ENCODE measurements around the gene IER5.
"Not testable (repeated sequence)": the region's sequence is repeated elsewhere in the genome, so short reads cannot be mapped to it uniquely, and the experiment has no call there.

IER5 gene

DNA sequence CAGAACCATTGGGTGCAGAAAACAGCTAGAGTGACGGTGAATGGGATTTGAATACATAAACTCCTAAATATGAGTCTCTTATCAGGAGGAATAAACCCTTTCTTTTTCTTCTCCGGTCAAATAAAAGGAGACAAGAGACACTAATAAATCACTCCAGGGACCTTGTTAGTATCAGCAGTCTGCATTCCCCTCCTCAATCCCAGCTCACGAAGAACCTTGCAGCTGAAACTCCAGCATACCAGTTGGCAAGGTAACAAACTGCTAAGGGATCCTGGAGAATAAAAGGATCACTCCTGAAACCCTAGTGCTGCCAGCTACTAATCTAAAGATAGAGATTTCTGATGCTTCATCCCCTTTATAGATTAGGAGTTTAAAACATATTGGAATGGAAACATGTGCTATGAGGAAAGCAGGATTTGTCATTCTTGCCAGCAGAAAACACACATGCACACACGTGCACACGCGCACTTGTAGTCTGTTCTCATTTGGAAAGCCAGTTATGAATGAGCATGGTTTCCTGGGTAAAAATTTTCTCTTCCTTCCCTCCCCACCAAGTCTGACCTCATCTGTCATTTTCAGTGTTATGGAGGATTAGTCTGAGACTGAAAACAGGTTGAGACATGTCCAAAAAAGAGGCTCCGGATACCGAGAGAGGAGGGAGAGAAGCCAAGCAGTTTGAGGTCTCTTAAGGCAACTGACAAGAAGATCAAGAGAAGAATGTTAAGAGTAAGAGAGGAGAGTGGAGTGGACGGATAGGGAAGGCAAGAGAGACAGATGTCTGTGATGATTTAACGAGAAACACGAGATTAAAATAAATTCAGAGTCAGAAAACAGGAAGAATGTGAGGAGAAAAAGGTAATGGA lies 10.9 kb downstream of the IER5 start:
- peak; percentile 47 for DNase-seq

DNA sequence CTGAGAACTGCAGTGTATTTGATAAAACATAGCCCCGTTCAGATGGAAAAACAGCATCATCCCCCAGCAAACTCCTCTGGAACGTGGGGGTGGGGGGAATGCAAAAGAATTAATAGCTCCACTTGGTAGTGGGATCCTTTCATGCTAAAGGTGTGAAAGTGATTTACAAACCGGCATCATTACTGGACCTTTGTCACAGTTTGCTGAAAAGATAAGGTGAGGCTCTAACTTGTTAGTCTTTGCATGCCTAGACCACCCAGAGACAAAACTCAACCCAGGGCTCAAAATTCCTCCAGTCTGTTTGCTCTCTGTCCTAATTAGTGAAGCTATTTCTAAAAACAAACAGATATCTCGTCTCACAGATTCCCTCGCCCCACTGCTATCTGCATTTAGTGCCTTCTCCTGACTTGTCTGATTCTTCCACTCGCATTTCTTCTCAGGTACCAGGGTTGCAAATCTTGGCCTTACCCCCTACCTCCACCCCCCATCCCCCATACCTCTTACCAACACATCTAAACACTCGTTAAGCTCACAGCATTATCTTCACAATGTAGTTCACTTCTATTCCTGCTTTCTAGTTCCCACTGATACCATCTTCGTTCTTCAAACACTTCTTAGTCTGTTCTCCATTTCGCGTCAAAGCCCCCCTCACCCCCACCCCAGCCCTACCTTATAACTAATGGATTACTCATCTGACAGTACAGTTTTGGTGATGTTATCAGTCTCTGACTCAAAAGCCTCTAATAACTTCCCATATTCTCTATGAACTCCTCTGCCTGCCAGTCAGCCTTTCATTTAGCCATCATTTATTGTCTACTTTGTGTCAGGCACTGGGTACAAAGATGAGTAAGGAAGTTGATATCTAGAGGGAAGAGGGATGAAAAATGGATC lies 11.8 kb downstream of the IER5 start:
- DNase-seq: no peak

DNA sequence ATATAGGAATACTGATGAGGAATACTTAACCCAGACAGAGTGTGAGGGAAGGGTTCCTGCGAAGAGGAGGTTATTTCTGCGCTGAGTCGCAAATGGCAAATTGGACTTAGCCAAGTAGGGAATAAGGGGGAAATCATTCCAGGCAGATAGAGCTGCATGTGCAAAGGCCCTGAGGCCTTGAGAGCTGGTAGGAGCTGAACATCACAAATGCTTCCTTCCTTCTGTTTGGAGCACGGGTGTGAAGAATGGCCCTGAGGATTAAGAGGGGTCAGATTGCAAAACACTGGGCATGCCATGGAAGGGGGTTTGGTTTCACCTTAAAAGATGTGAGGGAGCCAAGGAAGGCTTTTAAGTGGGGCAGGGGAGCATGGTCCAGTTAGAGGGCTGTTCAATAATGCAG lies 12.4 kb downstream of the IER5 start:
- no peak for DNase-seq

DNA sequence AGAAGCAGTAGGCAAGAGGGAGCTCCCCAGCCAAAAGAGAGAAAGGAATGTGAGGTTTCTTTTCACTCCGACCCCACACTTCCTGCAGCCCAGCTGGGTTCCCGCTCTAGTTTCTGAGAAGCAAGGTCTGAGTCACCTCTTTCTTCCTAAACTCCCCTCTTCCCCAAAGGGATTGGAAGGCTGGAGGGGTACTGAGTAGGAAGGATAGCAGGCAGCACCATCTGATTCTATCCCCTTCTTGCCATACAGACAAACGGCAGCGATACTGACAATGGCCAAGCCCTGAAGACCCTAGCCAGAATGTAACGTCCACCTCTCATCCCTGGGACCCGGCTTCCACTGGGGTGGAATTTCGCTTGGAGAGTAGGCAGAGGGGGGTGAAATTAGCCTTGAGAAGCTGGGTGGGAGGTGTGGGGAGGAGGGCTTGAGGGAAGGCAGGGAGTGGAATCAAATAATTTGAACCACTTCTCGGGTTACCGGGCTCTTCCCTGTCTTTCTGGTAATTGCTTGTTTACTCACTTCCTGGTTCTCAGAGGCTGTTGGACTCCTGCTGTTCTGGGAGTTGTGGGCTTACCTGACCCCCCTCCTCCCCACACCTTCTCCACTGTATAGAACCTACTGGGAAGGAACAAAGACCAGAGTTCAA lies 13.2 kb downstream of the IER5 start:
- no peak for DNase-seq

DNA sequence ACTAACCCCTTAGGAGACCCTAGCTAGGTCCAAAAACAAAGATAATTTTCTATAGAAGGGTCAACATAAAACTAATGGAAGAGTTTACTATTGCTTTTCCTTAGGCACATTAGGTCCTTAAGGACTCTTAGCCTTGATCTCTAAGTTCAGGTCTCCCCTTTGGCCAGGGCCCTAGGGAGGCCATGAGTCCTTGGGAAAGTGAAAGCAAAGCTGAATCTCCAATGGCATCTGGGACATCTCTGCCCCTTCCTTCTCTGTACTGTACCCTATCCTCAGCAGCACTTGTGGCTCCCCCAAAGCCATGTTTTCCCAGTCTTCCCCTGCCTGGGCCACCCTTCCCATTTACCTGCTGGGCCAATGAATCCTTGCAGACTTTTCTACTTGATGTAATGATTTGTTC lies 14.3 kb downstream of the IER5 start:
- DNase-seq: no peak

DNA sequence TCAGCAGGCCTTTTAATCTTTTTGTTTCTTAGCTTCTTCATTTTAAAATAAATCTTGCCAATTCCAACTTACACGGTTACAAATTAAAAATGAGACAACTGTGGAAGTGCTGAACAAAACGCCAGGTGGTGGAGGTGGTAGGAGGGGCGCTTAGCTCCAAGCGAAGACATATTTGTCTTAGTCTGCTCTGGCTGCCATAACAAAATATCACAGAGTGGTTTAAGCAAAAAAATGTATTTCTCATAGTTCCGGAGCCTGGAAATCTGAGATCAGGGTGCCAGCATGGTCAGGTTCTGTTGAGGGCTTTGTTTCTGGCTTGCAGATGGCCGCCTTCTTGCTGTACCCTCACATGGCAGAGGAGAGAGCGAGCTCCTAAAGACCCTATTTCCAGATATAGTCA lies 14.9 kb downstream of the IER5 start:
- DNase-seq: no peak

DNA sequence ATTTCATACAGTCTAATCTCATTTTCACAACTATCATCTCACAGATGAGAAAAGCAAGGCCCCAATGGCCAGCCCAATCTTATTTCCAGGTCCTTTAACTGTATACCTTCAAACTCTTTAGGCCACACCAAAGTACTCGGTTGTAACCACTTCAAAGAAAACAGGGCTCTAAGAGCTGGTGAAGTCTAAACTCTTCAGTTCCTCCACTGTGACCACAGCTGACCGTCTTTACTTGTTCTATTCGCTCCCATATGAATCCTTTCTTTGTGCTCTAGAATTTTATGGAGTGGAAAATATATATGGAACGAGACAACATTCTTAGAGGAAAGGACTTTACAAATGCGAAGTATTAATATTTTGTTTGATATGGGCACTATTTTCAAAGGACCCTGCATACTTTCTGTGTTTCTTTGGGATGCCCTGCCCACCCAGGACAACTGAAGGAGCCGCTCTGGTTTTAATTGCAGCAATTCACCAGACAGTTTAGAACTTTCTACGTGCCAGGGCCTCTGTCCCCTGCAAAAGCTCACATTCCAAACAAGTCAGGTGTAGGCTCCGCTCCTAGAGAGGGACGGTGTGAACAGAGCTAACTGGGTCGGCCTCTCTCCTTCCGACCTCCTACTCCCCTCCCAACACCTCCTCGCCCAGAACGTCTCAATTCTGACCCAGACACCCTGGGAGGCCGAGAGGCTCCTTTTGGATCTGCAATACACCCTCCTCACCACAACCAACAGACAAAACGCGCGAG lies 15.7 kb downstream of the IER5 start:
- DNase-seq: no peak

DNA sequence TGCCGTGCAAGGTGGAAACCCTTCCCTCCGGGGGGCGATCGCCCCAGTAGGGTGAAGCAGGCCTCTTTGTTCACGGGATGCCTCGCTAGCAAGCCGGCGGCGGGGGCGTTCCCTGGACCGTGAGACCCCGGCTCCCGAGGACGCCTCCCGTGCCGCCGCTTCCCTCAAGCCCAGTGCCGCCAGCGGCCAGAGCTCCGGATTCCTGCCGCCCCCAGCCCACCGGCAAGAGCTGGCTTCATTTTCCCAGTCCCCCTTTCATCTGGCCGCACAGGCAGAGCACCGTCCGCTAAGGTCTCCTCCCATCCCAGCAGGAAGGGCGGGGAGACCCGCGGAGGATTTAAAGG lies 16.3 kb downstream of the IER5 start:
- no peak for DNase-seq

DNA sequence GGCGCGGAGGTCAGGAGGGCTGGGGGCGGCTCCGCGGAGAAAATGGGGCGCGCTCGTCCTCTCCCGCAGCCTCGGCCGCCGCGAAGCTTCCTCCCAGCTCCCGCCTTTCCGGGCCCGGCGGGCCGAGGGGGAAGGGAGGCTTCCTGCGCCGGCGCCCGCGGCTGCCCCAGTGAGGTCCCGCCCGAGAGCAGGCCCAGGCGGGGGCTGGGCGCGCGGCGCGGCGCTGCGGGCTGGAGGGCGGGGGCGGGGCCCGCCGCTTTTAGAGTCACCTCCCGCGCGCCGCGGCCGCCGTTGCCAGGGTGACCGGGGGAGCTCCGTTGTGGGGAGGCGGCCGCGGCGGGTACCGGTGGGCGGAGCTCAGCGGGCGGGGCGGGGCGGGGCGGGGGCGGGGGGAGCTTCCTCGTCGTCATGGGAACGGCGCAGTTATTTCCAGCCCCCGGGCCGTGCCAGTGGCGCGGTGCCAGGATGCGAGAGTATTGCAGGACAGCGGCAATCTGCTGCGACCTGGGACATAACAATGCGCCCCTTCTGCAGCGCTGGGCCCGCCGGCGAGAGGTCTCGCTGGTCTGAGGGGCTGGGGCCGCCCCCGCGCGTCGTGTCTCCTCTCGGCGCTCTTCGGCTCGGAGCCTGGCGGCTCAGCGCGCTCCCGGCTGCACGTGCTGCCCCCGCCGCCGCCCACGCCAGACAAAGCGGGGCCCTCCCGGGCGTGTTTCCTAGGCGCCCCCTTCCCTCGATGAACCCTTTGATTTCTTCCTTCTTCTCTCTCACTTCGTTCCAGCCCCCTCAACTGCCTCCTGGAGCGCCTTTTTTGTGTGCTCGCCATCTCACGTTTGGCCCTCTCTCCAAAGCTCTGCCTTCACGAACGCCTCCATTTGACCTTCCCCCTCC lies 16.9 kb downstream of the IER5 start:
- DNase-seq: no peak

DNA sequence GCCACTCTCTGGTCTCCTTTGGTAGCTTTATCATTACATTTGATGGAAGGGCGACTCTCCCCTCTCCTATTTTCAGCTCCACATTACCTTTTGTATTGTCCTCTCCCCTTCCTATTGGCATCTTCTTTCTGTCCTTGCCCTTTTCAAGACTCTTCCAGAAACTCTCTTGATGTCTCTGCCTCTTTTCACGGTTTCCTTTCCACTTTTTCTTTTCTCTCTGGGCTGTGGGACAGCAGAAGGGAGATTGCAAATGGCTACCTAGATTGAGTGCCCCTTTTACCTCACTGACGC lies 17.5 kb downstream of the IER5 start:
- DNase-seq: no peak

DNA sequence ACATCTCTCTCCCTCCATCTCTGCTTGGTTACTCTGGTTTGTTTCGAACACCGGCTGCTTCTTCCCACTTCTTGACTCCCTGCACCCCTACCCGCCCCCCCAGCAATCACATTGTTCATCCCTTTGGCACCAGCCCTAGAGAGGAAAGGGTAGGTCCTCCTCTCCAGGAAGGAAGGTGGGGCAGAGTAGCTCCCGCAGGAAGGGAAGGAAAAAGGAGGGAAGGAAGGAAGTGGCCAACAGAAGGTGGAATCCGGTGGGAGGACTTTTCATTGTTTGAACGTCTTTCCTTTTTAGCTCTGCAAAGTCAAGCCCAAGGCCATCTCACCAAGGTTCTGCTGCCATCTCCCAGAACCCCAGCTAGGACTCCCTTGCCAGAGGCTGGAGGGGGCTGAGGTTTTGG lies 18.0 kb downstream of the IER5 start:
- DNase-seq: no peak

DNA sequence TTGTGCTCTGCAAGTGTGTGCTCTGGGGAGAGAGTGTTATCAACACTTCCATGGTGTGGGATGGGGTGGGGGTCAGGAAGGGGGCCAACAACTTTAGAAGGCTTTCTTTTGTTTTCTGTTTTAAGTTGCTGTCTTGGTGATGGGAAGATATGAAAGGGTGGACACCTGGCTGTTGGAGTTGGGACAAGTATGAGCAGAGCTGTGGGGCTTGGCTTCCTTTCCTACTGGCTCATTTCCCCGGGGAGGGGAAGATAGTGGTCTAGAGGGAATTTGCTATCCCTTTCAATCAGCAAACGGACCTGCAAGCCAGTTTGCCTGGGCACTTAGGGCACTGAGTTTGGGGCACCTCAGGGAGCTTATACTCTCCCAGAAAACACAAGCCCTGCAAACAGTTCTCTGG lies 19.2 kb downstream of the IER5 start:
- no peak for DNase-seq

DNA sequence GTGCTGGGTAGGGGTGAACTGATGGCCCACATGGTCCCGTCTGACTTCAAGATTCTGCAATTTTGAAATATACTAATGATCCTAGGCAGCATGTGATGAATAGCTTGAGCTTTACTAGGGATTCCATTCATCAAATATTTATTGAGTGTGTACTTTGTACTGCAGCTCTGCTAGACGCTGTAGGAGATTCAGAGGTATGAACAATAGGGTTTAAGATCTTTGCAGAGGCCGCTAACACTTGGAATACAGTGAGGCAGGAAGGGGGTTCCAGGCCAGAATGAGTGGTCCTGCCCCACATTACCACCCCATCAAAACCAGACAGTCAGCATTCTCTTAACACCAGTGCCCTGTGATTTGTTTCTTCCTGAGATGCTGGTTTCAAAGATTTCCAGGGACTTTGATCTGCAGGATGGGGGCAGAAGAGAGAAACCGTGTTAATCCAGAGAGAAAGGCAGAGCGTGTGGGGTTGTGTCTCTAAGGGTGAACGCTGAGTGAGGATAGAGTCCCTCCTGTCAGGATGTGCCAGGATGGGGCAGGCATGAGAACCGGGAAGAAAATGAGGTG lies 19.9 kb downstream of the IER5 start:
- no peak for DNase-seq

DNA sequence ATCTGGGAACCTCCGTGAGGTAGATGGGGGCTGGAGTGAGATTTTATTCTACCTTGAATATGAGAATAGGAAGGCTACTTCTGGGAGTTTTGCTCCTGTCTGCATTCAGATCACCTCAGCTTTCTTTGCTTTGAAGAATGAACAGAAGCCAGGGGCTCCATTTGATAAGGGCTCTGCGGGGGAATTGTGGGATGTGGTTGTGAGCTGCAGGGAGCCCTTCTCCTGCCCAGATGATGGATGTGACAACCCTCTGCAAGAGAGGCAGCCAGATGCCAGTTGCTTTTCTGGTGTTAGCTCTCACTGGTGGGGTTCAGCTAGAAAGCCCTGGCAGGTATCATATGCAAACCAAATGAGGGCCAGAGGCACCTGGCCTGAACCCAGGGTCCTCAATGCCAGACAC lies 21.5 kb downstream of the IER5 start:
- DNase-seq: no peak

DNA sequence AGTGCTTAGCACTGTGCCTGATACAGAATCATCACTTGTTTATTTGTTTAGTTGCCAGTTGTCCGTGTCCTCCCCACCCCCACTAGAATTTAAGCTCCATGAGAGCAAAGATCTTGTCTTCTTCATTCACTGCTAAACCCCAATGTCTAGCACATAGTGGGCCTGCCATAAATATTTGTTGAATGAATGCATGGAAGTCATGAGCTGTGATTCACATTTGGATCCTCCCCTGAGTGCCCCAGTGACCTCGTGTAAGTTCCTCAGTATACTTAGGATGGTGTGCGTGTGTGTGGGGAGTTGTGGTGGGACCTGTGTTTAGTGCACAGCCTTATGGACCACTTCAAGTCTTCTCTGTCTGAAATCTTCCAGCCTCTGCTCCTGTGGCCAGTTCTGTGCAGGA lies 23.1 kb downstream of the IER5 start:
- no peak for DNase-seq

DNA sequence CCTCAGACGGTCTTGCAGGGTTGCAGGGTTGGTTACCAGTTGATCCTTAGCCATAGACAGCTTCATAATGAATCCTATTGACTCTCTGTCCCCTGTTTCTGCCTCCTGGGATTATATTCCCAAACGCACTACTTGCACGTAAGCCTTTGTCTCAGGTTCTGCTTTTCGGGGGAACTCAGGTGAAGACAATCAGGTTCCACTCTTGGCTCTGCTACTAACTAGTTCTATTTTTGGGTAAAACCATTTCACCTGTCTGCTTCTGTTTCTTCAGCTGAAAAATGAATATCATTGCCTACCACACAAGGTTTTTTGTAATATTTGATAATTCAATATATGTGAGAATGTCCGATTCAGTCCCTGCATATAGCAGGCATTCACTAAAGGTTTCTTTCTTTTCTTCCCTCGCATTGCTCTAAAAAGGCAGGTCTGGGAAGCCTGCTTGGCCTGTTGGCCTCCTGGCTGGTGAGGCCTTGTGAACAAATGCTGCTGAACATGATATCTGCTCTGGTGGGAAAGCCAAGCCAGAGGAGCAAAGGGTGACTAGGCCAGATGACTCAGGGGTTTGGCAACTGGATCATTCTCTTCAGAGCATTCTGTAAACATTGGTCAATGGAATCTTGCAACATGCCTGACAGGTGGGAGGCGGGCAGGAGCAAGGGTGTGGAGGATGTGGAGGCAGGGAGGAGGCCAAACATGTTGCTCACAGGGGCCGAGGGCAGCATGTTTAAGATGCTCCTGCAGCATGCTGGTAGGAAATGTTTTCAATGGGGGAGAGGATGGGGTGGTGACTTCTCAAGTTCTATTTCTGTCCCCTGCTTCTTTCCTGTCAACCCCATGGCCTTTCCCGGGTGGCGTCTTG lies 23.8 kb downstream of the IER5 start:
- DNase-seq: no peak

DNA sequence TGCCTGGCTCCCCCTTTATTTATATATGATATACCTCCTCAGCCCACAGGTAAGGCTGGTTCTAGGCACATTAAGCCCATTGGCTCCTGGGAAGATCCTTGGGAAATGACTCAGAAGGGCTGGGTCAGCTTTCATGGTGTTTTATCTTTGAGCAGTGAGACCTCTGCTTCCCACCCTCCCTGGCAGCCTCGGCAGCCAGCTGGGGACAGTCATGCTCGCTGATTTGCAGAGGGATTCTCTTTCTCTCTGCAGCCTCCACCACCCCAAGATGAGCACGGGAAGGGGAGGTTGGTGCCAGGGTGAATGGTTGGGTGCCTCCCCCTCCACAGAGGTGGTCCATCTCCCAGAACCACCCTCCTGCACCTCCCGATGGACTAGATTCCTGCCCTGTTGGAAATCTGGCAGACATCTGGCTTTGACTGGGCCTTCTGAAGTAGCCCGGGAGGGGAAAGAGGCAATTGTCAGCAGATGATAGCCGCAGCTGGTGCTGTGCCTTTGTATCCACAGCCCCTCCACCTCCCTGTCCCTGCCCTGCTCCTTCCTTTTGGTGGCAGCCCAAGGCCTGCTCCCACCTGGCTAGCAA lies 24.6 kb downstream of the IER5 start:
- no peak for DNase-seq

DNA sequence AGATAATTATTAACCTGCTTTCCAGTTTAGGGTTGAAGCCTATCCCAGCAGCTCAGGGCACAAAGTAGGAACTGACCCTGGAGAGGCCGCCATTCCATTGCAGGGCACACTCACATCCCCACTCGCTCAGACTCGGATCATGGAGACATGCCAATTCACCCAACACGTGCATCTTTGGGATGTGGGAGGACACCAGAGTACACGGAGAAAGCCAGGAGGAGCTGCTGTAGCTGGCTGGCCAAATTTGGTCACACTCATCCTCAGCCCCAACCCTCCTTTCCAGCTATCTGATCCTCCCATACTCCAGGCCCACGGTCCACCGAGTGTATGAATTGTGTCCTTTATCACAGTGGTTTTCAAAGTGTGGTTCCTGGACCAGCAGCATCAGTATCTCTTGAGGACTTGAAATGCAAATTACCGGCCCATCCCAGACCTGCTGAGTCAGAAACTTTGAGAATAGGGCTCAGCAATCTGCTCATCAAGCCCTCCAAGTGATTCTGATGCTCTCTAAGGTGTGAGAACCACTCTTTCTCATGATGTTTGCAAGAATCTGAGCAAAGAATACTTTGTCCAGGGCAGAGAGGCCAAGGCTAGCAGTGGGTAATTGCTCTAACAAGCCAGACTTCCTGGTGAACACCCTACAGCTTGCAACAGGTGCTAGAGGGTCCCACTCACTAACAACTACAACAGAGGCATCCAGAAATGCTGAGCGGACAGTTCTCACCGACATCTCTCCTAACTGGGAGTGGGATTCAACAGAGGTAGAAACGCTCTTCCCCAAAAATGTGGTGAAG lies 26.3 kb downstream of the IER5 start:
- no peak for DNase-seq

DNA sequence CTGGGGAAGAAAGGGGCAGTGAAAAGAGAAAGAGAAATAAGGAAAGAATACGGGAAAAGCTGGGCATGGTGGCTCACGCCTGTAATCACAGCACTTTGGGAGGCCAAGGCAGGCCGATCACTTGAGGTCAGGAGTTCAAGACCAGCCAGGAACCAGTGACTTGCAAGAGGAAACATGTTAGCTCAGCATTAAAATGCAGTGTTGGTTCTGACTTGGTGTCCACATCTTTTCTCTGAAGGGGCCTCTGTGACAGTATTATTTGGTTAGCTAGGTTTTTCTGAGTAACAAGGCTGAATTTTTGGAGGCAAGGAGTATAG lies 26.8 kb downstream of the IER5 start:
- DNase-seq: no peak

DNA sequence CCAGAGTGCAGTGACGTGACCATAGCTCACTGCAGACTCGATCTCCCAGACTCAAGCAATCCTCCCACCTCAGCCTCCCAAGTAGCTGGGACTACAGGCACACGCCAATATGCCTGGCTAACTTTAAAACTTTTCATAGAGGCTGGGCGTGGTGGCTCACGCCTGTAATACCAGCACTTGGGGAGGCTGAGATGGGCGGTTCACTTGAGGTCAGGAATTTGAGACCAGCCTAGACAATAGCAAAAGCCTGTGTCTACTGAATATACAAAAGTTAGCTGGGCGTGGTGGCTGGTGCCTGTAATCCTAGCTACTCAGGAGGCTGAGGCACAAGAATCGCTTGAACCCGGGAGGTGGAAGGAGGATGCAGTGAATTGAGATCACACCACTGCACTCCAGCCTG lies 27.5 kb downstream of the IER5 start:
- not testable (repeated sequence) for DNase-seq
